Uterus (tissue), 2 donors: Measurements from ENCODE around the gene CCDC148.
"Not testable (repeated sequence)": the region's sequence is repeated elsewhere in the genome, so short reads cannot be mapped to it uniquely, and the experiment has no call there.

ENCODE experiments used
- CTCF ChIP-seq, 4 experiments: fragments of 200-600 bp in 2 of 4; fragments of 450-650 bp in 2 of 4; sonication (generic) in 2 of 4; IDR thresholded peaks; one replicate each; pipeline ENCODE4 v1.5.1; 2016 to 2019; ENCODE audit warnings: antibody characterized with exemption in 4 of 4, mild to moderate bottlenecking in 2 of 4, moderate library complexity in 1 of 4
- POLR2A ChIP-seq, 2 donors: fragments of 450-650 bp; IDR thresholded peaks; one replicate each; pipeline ENCODE4 v1.6.1; 2016; ENCODE audit warnings: antibody characterized with exemption in 2 of 2, mild to moderate bottlenecking in 1 of 2, moderate library complexity in 1 of 2

- TF ChIP-seq CTCF, POLR2A (IDR thresholded peaks at IDR 0.05): not testable (repeated sequence)
Observed at GRCh38 chr2:158474526-158475011, 18.0 kb upstream of the CCDC148 start.
